PFSK-1 (cell line): ENCODE results near the gene TBC1D21.

ENCODE experiments used
- FOXP2 ChIP-seq: optimal IDR thresholded peaks from 2 replicates; pipeline ENCODE3; 2011; ENCODE audit warnings: borderline replicate concordance, control low read depth, inconsistent platforms; ENCODE audit not compliant: insufficient read depth; ENCODE audit errors: extremely low read length, extremely low read depth
- POLR2AphosphoS5 ChIP-seq: IDR thresholded peaks from 2 replicates; pipeline ENCODE4 v1.6.1; 2012; ENCODE audit warnings: low read depth, mild to moderate bottlenecking, control low read depth, low read length, moderate library complexity
- SIN3A ChIP-seq: IDR thresholded peaks from 2 replicates; pipeline ENCODE4 v1.6.1; 2012; ENCODE audit warnings: mild to moderate bottlenecking, low read length, moderate library complexity, borderline replicate concordance; ENCODE audit not compliant: insufficient read depth
- TAF1 ChIP-seq: IDR thresholded peaks from 2 replicates; pipeline ENCODE4 v1.6.1; 2012; ENCODE audit warnings: low read length, control low read depth, borderline replicate concordance; ENCODE audit not compliant: insufficient read depth
- TF ChIP-seq, protein P1 (sequence below), 2 experiments: IDR thresholded peaks; 2 replicates each; pipeline versions ENCODE4 v1.6.1 to v1.8.0; 2011 to 2012; ENCODE audit warnings: low read depth in 2 of 2, low read length in 2 of 2, control low read depth in 1 of 2, inconsistent platforms in 1 of 2, mild to moderate bottlenecking in 1 of 2, moderate library complexity in 1 of 2; ENCODE audit not compliant: insufficient read depth in 1 of 2

DNA sequence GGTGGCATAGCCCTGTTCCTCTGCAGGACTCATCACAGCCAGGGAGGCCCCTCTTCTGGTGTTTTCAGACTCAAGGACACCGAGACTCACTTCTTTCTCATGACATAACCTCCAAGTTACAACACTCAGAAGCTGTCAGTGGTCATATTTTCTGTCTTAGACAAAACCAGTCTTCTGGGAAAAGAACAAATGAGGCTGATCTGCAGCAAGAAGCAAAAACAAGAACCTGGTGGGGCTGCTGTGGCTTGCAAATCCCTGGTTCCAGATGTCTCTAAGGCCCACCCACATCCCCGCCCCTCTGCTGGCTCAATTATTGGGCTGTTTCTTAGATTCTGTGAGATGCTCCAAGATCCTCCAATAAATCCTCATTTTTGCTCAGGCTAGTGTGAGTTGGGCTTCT lies 36.3 kb downstream of the TBC1D21 start:
- TF ChIP-seq POLR2AphosphoS5 (no peak), TAF1 (no peak), FOXP2 (no peak), SIN3A (no peak)
- TF ChIP-seq, protein P1, sequence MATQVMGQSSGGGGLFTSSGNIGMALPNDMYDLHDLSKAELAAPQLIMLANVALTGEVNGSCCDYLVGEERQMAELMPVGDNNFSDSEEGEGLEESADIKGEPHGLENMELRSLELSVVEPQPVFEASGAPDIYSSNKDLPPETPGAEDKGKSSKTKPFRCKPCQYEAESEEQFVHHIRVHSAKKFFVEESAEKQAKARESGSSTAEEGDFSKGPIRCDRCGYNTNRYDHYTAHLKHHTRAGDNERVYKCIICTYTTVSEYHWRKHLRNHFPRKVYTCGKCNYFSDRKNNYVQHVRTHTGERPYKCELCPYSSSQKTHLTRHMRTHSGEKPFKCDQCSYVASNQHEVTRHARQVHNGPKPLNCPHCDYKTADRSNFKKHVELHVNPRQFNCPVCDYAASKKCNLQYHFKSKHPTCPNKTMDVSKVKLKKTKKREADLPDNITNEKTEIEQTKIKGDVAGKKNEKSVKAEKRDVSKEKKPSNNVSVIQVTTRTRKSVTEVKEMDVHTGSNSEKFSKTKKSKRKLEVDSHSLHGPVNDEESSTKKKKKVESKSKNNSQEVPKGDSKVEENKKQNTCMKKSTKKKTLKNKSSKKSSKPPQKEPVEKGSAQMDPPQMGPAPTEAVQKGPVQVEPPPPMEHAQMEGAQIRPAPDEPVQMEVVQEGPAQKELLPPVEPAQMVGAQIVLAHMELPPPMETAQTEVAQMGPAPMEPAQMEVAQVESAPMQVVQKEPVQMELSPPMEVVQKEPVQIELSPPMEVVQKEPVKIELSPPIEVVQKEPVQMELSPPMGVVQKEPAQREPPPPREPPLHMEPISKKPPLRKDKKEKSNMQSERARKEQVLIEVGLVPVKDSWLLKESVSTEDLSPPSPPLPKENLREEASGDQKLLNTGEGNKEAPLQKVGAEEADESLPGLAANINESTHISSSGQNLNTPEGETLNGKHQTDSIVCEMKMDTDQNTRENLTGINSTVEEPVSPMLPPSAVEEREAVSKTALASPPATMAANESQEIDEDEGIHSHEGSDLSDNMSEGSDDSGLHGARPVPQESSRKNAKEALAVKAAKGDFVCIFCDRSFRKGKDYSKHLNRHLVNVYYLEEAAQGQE (IDR thresholded peaks at IDR 0.05; ENCODE audit: insufficient read depth in 1 of 2, low read depth in 2 of 2, low read length in 2 of 2), result no peak
